Prostate gland (tissue), 2 donors: ENCODE results near the gene SEZ6.

ENCODE experiments used
- POLR2A ChIP-seq: fragments of 450-650 bp; IDR thresholded peaks from one replicate; pipeline ENCODE4 v1.6.1; 2016; ENCODE audit warnings: antibody characterized with exemption, mild to moderate bottlenecking
- POLR2AphosphoS5 ChIP-seq: sonication (generic); formaldehyde crosslinking; IDR thresholded peaks from one replicate; pipeline ENCODE4 v1.6.1; 2017; ENCODE audit warnings: antibody characterized with exemption
- TF ChIP-seq, protein P1 (sequence below), 4 experiments: fragments of 200-600 bp in 2 of 4; fragments of 450-650 bp in 2 of 4; sonication (generic) in 2 of 4; IDR thresholded peaks; 1 replicate in 3 of 4; 2 replicates in 1 of 4; pipeline ENCODE4 v1.5.1; 2016 to 2019; ENCODE audit warnings: antibody characterized with exemption in 4 of 4, mild to moderate bottlenecking in 2 of 4, moderate library complexity in 2 of 4

DNA sequence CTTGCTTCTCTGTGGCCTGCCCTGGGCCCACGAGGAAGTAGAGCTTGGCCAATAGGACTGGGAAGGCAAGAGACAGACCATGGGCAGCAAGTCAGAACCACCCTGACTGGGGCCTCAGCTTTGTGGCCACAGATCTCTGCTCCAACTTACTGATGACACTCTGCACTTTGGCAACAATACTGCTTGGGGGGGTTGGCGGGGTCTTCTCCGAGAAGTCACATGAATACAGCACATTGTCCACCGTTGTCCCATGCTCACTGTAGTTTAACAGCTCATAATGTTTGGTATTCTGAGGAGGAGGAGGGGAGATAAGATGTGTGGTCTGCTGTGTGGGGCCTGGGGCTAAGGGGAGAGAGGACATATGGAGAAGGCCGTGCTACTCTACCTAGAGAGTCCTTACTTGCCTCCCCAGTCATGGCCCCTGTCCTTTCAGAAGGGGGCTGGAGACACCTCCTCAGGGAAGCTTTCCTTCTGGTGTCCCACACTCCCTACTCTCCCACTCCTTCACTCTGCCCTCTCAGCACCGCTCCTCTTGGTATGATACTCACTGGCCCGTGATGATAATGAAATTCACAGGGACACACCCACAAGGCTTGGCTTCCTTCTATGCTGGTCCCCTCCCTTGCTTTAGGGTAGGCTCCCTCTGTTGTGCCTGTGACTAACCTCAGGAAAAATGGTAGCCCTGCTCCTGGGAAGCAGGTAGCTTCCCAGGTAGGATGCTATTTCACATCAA, 99.0 kb downstream of the SEZ6 start:
- TF ChIP-seq POLR2A, result no peak
- TF ChIP-seq, protein P1, sequence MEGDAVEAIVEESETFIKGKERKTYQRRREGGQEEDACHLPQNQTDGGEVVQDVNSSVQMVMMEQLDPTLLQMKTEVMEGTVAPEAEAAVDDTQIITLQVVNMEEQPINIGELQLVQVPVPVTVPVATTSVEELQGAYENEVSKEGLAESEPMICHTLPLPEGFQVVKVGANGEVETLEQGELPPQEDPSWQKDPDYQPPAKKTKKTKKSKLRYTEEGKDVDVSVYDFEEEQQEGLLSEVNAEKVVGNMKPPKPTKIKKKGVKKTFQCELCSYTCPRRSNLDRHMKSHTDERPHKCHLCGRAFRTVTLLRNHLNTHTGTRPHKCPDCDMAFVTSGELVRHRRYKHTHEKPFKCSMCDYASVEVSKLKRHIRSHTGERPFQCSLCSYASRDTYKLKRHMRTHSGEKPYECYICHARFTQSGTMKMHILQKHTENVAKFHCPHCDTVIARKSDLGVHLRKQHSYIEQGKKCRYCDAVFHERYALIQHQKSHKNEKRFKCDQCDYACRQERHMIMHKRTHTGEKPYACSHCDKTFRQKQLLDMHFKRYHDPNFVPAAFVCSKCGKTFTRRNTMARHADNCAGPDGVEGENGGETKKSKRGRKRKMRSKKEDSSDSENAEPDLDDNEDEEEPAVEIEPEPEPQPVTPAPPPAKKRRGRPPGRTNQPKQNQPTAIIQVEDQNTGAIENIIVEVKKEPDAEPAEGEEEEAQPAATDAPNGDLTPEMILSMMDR (IDR thresholded peaks at IDR 0.05), result no peak
- TF ChIP-seq POLR2AphosphoS5, result no peak
